Adrenal gland (tissue), 5 donors: Measurements from ENCODE around the gene ENGASE.

Experiments used
- POLR2A ChIP-seq, 2 donors: fragments of 450-650 bp; IDR thresholded peaks; one replicate each; pipeline ENCODE4 v1.6.1; 2017; ENCODE audit warnings: antibody characterized with exemption in 2 of 2, mild to moderate bottlenecking in 2 of 2, moderate library complexity in 1 of 2
- TF ChIP-seq, protein P1 (sequence below), 6 experiments: fragments of 450-650 bp in 4 of 6; fragments of 200-600 bp in 2 of 6; sonication (generic) in 1 of 6; IDR thresholded peaks; 1 replicate in 5 of 6; 2 replicates in 1 of 6; pipeline versions ENCODE4 v1.5.1 to v1.8.0; 2016 to 2021; ENCODE audit warnings: antibody characterized with exemption in 6 of 6, mild to moderate bottlenecking in 2 of 6, moderate library complexity in 1 of 6
- donor health status: DM: no; HTN: no; CAD: no.

DNA sequence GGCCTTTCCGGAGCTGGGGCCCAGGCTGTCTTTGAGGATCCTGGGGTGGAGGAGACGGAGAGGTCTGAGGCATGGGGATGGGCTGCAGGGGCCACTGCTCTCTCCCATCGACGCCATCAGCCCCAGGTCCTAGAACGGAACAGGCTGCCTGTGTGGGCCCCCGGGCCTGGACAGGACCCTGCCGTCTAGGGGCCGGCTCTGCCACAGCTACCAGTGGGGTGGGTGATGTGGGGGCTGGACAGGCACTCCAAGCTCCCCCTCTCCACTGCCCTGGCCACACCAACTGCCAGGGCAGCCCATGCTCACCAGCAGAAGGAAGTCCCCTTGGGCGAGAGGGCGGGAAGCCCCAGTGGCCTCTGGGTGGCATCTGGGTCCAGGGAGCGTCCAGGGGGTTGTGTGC lies 37.8 kb downstream of the ENGASE start:
- TF ChIP-seq POLR2A (IDR thresholded peaks at IDR 0.05), result no peak
- TF ChIP-seq, protein P1, sequence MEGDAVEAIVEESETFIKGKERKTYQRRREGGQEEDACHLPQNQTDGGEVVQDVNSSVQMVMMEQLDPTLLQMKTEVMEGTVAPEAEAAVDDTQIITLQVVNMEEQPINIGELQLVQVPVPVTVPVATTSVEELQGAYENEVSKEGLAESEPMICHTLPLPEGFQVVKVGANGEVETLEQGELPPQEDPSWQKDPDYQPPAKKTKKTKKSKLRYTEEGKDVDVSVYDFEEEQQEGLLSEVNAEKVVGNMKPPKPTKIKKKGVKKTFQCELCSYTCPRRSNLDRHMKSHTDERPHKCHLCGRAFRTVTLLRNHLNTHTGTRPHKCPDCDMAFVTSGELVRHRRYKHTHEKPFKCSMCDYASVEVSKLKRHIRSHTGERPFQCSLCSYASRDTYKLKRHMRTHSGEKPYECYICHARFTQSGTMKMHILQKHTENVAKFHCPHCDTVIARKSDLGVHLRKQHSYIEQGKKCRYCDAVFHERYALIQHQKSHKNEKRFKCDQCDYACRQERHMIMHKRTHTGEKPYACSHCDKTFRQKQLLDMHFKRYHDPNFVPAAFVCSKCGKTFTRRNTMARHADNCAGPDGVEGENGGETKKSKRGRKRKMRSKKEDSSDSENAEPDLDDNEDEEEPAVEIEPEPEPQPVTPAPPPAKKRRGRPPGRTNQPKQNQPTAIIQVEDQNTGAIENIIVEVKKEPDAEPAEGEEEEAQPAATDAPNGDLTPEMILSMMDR (IDR thresholded peaks at IDR 0.05), result no peak
